Smooth muscle cell (in vitro differentiated cells): ENCODE measurements around the gene GSTA3. TPM values are rescaled to one million over a fixed set of nuclear protein-coding genes. Genes with fewer than 3 reads are reported as not detected.

ENCODE experiments used
- DNase-seq: peaks from one replicate; lab custom pipeline; 2025; ENCODE audit not compliant: unreplicated experiment; lab: John Stamatoyannopoulos, UW
- H2AFZ ChIP-seq: fragments of 200-600 bp; sonication (generic); 2 replicates; pipeline ENCODE4 v1.6.0; 2016; ENCODE audit warnings: antibody characterized with exemption, low read depth, mild to moderate bottlenecking
- H3F3A ChIP-seq: fragments of 200-600 bp; sonication (generic); 2 replicates; pipeline ENCODE4 v1.6.0; 2017; ENCODE audit warnings: antibody characterized with exemption, low read depth
- H3K27ac ChIP-seq: fragments of 200-600 bp; sonication (generic); 2 replicates; pipeline ENCODE4 v1.5.1; 2016; ENCODE audit warnings: low read depth, mild to moderate bottlenecking
- H3K27me3 ChIP-seq: fragments of 200-600 bp; sonication (generic); 2 replicates; pipeline ENCODE4 v1.6.1; 2016; ENCODE audit warnings: low read depth, mild to moderate bottlenecking
- H3K36me3 ChIP-seq: fragments of 200-600 bp; sonication (generic); 2 replicates; pipeline ENCODE4 v1.5.1; 2016; ENCODE audit warnings: low read depth
- H3K4me1 ChIP-seq: fragments of 200-600 bp; sonication (generic); 2 replicates; pipeline ENCODE4 v1.5.1; 2016; ENCODE audit warnings: low read depth
- H3K4me2 ChIP-seq: fragments of 200-600 bp; sonication (generic); 2 replicates; pipeline ENCODE4 v1.6.0; 2016; ENCODE audit warnings: mild to moderate bottlenecking
- H3K4me3 ChIP-seq: fragments of 200-600 bp; sonication (generic); 2 replicates; pipeline ENCODE4 v1.5.1; 2016; ENCODE audit warnings: mild to moderate bottlenecking
- H3K79me2 ChIP-seq: fragments of 200-600 bp; sonication (generic); 2 replicates; pipeline ENCODE4 v1.6.0; 2016; ENCODE audit warnings: low read depth, mild to moderate bottlenecking
- H3K9ac ChIP-seq: fragments of 200-600 bp; sonication (generic); 2 replicates; pipeline ENCODE4 v1.6.0; 2016; ENCODE audit warnings: low read depth
- H3K9me3 ChIP-seq: fragments of 200-600 bp; sonication (generic); replicated peaks from 2 replicates; pipeline ENCODE4 v1.5.1; 2016; ENCODE audit warnings: low read depth
- H4K20me1 ChIP-seq: fragments of 200-600 bp; sonication (generic); 2 replicates; pipeline ENCODE4 v1.6.0; 2016; ENCODE audit warnings: low read depth
- CTCF ChIP-seq: fragments of 200-600 bp; sonication (generic); IDR thresholded peaks from 2 replicates; pipeline ENCODE4 v1.5.1; 2017; ENCODE audit warnings: borderline replicate concordance, mild to moderate bottlenecking, antibody characterized with exemption; ENCODE audit not compliant: insufficient read depth, poor library complexity, severe bottlenecking
- WGBS: methylation state at CpG from one replicate; pipeline ENCODE4 v1.1.7; 2016; ENCODE audit warnings: low lambda C conversion rate; 5-methylcytosine and 5-hydroxymethylcytosine counted together
- polyA plus RNA-seq: library from polyadenylated mRNA; unstranded; fragments of >200 nt; fragmentation: Nextera tagmentation; extraction: Ambion mirVana; gene quantifications from 2 replicates; pipeline ENCODE4 v1.2.1, GENCODE V29; 2016
- total RNA-seq: library from RNA; depleted of rRNA; stranded (reverse); fragments of >200 nt; gene quantifications from 2 replicates; pipeline ENCODE4 v1.2.3, GENCODE V29; 2014

GSTA3 gene
- total RNA-seq (not detected in 2 replicates), polyA plus RNA-seq (not detected in 2 replicates)

DNA sequence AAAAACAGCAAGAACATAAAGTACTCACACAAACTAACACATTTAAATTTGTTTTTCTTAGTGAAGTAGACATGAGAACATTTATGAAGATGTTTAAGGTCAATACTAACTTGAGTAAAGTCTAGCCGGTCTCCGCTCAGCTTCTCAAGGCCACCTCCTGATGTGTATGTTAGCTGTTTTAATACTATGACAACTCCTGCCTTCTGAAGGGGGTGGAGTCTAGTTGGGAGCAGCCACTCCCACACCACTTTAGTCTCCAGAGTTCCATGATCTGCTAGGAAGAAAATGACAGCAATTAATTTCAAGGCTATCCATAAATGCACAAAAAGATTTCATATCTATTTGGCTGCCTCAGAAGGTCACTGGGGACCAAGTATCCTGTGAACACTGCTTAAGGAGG is at the start of gene GSTA3:
TSS of gene GSTA3 (minus strand) at position 168 of the 400 bp plus-strand sequence. CDS start 3,864 bp downstream, outside the sequence.
- DNase-seq, result no peak
- no peaks in the 10 kb centered on the region for H3K27me3 ChIP-seq
- no peaks in the 10 kb centered on the region for H3K9me3 ChIP-seq
- H3K4me2 ChIP-seq, result no peak within 1 kb of the TSS
- H3K4me1 ChIP-seq, result no peaks in the 10 kb centered on the region
- WGBS, result 92% methylated on average over 2 of the region's 2 CpGs
- H3K27ac ChIP-seq, result no peak within 1 kb of the TSS
- no peak within 1 kb of the TSS for H2AFZ ChIP-seq
- no peaks in the 10 kb centered on the region for H4K20me1 ChIP-seq
- H3K79me2 ChIP-seq, result no peaks in the 10 kb centered on the region
- no peak within 1 kb of the TSS for H3K9ac ChIP-seq
- no peak within 1 kb of the TSS for H3K4me3 ChIP-seq
- H3F3A ChIP-seq, result peaks cover 6% of the 10 kb centered on the region
- H3K36me3 ChIP-seq, result no peaks in the 10 kb centered on the region
- no peak for TF ChIP-seq CTCF

DNA sequence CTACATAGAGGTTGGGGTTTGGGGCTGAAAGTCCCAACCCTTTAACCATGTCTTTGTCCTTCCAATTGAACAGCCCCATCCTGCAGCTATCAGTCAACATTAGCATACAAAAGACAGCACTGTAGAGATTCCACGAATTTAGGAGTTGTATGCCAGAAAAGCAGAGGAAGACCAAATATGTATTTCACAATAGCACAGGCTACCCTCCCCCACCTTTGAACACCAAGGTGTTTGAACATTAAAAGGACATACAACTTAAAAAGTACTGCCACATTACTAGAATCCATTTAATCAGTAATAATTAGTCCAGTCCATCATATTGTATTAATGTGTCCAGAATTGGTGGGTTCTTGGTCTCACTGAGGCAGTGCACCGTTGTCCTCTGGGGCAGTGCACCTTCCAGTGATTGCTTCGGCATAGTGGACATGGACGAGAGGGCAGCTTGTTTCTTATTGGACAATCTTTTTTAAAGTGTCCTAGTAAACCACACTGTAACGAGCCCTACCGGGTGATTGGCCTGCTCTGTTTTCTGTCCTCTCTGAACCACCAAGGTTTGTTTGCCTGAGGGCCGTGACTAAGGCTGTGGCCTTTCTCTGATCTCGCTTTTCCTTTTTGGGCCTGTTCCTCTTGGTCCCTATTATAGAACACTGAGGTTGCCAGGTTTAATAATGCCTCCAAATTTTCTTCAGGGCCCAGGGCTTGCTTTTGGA is 49.2 kb upstream of the GSTA3 start:
- no peak for DNase-seq
- 79% methylated on average over 8 of the region's 8 CpGs for WGBS

DNA sequence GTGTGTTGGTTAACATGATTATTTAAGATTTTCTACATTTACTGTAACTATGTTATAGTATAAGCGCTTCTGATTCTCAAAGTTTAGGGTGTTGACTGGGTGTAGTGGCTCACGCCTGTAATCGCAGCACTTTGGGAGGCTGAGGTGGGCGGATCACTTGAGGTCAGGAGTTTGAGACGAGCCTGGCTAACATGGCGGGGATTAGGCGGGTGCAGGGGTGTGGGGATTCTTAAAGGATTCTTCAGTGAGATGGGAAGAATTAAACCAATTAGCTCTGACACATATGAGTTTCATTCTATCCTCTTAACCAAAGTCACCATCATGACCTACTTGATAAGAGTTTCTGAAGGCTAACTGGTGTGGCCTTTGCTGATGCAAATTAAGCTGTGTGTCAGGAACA is 46.4 kb upstream of the GSTA3 start:
- Histone ChIP-seq H2AFZ (no peak overlapping the region), H3K9me3 (no peaks in the 10 kb centered on the region), H3K9ac (no peak overlapping the region), H3K4me2 (no peak overlapping the region), H4K20me1 (no peaks in the 10 kb centered on the region), H3K4me3 (no peak overlapping the region), H3K4me1 (no peaks in the 10 kb centered on the region), H3K27me3 (no peaks in the 10 kb centered on the region), H3F3A (no peaks in the 10 kb centered on the region), H3K79me2 (no peaks in the 10 kb centered on the region), H3K36me3 (no peaks in the 10 kb centered on the region), H3K27ac (no peak overlapping the region)
- DNase-seq, result no peak
- 94% methylated on average over 7 of the region's 7 CpGs for WGBS
- no peak for TF ChIP-seq CTCF

More for the DNA sequence above, 49.2 kb upstream of the GSTA3 start:
- no peaks in the 10 kb centered on the region for H3K79me2 ChIP-seq
- H3K4me2 ChIP-seq, result no peak overlapping the region
- no peaks in the 10 kb centered on the region for H3F3A ChIP-seq
- no peaks in the 10 kb centered on the region for H3K36me3 ChIP-seq
- no peaks in the 10 kb centered on the region for H3K27me3 ChIP-seq
- H3K4me1 ChIP-seq, result no peaks in the 10 kb centered on the region
- H2AFZ ChIP-seq, result no peak overlapping the region
- H3K9ac ChIP-seq, result no peak overlapping the region
- no peak for TF ChIP-seq CTCF
- no peaks in the 10 kb centered on the region for H4K20me1 ChIP-seq
- H3K4me3 ChIP-seq, result no peak overlapping the region
- no peak overlapping the region for H3K27ac ChIP-seq
- H3K9me3 ChIP-seq, result no peaks in the 10 kb centered on the region
